GM08714 (cell line): Measurements from ENCODE around the gene MYH9.
"Not testable (repeated sequence)": the region's sequence is repeated elsewhere in the genome, so short reads cannot be mapped to it uniquely, and the experiment has no call there.

ENCODE experiments used
- H3K4me3 ChIP-seq: fragments of 200-500 bp; sonication (Bioruptor generic); 2 replicates; pipeline ENCODE4 v1.5.1; 2014; ENCODE audit warnings: mild to moderate bottlenecking, low read length, inconsistent platforms
- ZNF274 ChIP-seq: IDR thresholded peaks from 2 replicates; pipeline ENCODE4 v1.6.1; 2012; ENCODE audit warnings: mild to moderate bottlenecking, low read depth, low read length

Gene MYH9

GRCh38 chr22:36294801-36295200 is 93.0 kb downstream of the MYH9 start:
- H3K4me3 ChIP-seq: no peak overlapping the region
- TF ChIP-seq ZNF274: no peak

GRCh38 chr22:36294293-36294620 is 93.5 kb downstream of the MYH9 start:
- H3K4me3 ChIP-seq: no peak overlapping the region
- TF ChIP-seq ZNF274: no peak

GRCh38 chr22:36293606-36294292 is 94.0 kb downstream of the MYH9 start:
- no peak for TF ChIP-seq ZNF274
- H3K4me3 ChIP-seq: no peak overlapping the region

- no peak for TF ChIP-seq ZNF274
- H3K4me3 ChIP-seq: no peak overlapping the region
Measured at GRCh38 chr22:36292823-36293530, 94.8 kb downstream of the MYH9 start.

- no peak overlapping the region for H3K4me3 ChIP-seq
- TF ChIP-seq ZNF274: no peak
Measured at GRCh38 chr22:36291831-36292740, 95.7 kb downstream of the MYH9 start.

- not testable (repeated sequence) for H3K4me3 ChIP-seq
Measured at GRCh38 chr22:36290391-36291075, 97.2 kb downstream of the MYH9 start.

GRCh38 chr22:36289948-36290371 is 97.8 kb downstream of the MYH9 start:
- H3K4me3 ChIP-seq: not testable (repeated sequence)

- no peak overlapping the region for H3K4me3 ChIP-seq
- no peak for TF ChIP-seq ZNF274
Measured at GRCh38 chr22:36289406-36289870, 98.3 kb downstream of the MYH9 start.

GRCh38 chr22:36288571-36289405 is 99.0 kb downstream of the MYH9 start:
- H3K4me3 ChIP-seq: no peak overlapping the region
- TF ChIP-seq ZNF274: no peak

- no peak for TF ChIP-seq ZNF274
Measured at GRCh38 chr22:36287881-36288515, 99.8 kb downstream of the MYH9 start.

GRCh38 chr22:36286096-36286957 is 101.4 kb downstream of the MYH9 start:
- H3K4me3 ChIP-seq: no peak overlapping the region
- no peak for TF ChIP-seq ZNF274

More at GRCh38 chr22:36287881-36288515, 99.8 kb downstream of the MYH9 start:
- no peak overlapping the region for H3K4me3 ChIP-seq

GRCh38 chr22:36285545-36285944 is 102.2 kb downstream of the MYH9 start:
- H3K4me3 ChIP-seq: no peak overlapping the region
- no peak for TF ChIP-seq ZNF274
